HEK293T (cell line): ENCODE results near the gene UQCRQ.

Source experiments
- CTCF ChIA-PET: fragments of 350-600 bp; formaldehyde crosslinking; extraction: SDS; loops from one replicate; lab custom pipeline; 2021; ENCODE audit warnings: antibody characterized with exemption, inconsistent platforms; lab: Yijun Ruan, JAX
- POLR2A ChIA-PET: fragments of 350-600 bp; formaldehyde crosslinking; extraction: SDS; loops from one replicate; lab custom pipeline; 2020; ENCODE audit warnings: antibody characterized with exemption, inconsistent platforms; lab: Yijun Ruan, JAX
- DNase-seq: peaks from one replicate; pipeline ENCODE4 v3.0.0; 2012; ENCODE audit warnings: mixed read lengths; ENCODE audit errors: extremely low spot score
- ARNT ChIP-seq: fragments of 450-650 bp; IDR thresholded peaks from 2 replicates; pipeline ENCODE4 v1.6.1; 2017; ENCODE audit warnings: mild to moderate bottlenecking
- BHLHE40 ChIP-seq: fragments of 450-650 bp; IDR thresholded peaks from 2 replicates; pipeline ENCODE4 v1.6.1; 2016; ENCODE audit warnings: mild to moderate bottlenecking, moderate library complexity, borderline replicate concordance
- CTBP1 ChIP-seq: fragments of 450-650 bp; IDR thresholded peaks from 2 replicates; pipeline ENCODE4 v1.6.1; 2016; ENCODE audit warnings: borderline replicate concordance
- ELF4 ChIP-seq: fragments of 450-650 bp; IDR thresholded peaks from 2 replicates; pipeline ENCODE4 v1.6.1; 2017; ENCODE audit warnings: antibody characterized with exemption
- FOXA1 ChIP-seq: fragments of 450-650 bp; IDR thresholded peaks from 2 replicates; pipeline ENCODE4 v1.6.1; 2016; ENCODE audit warnings: mild to moderate bottlenecking
- FOXK2 ChIP-seq: fragments of 450-650 bp; IDR thresholded peaks from 2 replicates; pipeline ENCODE4 v1.6.1; 2016; ENCODE audit warnings: mild to moderate bottlenecking
- FOXM1 ChIP-seq: fragments of 450-650 bp; IDR thresholded peaks from 2 replicates; pipeline ENCODE4 v1.6.1; 2017; ENCODE audit warnings: mild to moderate bottlenecking, borderline replicate concordance
- HDGF ChIP-seq: fragments of 450-650 bp; IDR thresholded peaks from 2 replicates; pipeline ENCODE4 v1.6.1; 2017; ENCODE audit warnings: antibody characterized with exemption, borderline replicate concordance
- L3MBTL2 ChIP-seq: fragments of 450-650 bp; conservative IDR thresholded peaks from 2 replicates; pipeline ENCODE4 v1.6.1; 2016; ENCODE audit warnings: mild to moderate bottlenecking
- LEF1 ChIP-seq: fragments of 450-650 bp; IDR thresholded peaks from 2 replicates; pipeline ENCODE4 v1.6.1; 2017; ENCODE audit warnings: mild to moderate bottlenecking, borderline replicate concordance
- NFRKB ChIP-seq: fragments of 450-650 bp; IDR thresholded peaks from 2 replicates; pipeline ENCODE4 v1.6.1; 2016; ENCODE audit warnings: mild to moderate bottlenecking, moderate library complexity
- PKNOX1 ChIP-seq: fragments of 450-650 bp; IDR thresholded peaks from 2 replicates; pipeline ENCODE4 v1.6.1; 2016
- SP1 ChIP-seq: fragments of 450-650 bp; IDR thresholded peaks from 2 replicates; pipeline ENCODE4 v1.6.1; 2017
- SUZ12 ChIP-seq: fragments of 450-650 bp; IDR thresholded peaks from 2 replicates; pipeline ENCODE4 v1.6.1; 2016; ENCODE audit warnings: mild to moderate bottlenecking
- TARDBP ChIP-seq: fragments of 450-650 bp; IDR thresholded peaks from 2 replicates; pipeline ENCODE4 v1.6.1; 2016
- ZNF384 ChIP-seq: fragments of 450-650 bp; IDR thresholded peaks from 2 replicates; pipeline ENCODE4 v1.6.1; 2016

Gene UQCRQ

DNA sequence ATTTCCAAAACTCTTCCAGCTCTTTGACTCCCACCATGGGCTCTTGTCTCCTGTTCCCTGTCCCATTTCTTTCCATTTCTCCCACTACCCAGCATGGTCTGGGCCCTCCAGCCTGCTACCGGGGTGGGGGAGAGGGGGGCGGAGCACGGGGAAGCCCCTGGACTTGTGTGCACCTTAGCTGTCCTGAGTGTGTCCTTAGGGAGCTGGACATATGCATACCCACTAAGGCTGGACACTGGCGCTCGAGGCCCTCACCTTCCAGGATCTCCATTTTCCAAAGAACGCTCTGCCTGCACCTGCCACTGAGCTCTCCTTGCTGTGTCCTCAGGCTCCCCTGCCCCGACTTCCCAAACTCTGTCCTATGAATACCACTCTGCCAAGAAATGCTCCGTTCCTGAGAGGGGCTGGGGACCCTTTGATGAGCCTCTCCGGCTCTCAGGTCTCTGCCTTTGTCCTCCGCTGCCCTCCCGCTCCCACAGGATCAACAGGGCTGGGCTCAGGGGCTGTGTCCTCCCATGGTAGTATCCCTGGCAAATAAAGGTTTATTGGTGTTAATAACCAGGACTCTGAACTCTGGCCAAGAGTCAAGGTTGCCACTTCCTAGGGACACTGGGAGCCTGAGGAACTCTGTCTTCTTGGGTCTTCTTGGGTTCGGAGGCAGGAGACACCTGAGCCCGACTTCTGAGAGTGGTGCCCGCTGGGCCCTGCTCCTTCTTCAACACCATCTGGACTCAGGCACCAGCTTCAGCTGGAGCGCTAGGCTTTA is 35.2 kb upstream of the UQCRQ start:
- ChIA-PET POLR2A (interaction anchor here (1.0 to 4.2 kb wide), 9 partner anchors 11 to 93 kb away, joined by 3 to 29 read pairs (median 4); partner anchors contain the start of genes GDF9, KIF3A and UQCRQ), CTCF (interaction anchor here (4.5 kb wide), 1 partner anchor 11 kb away, joined by 21 read pairs; no protein-coding TSS in a partner anchor)
- DNase-seq: no peak
- TF ChIP-seq FOXK2 (no peak), SP1 (no peak), HDGF (no peak), ELF4 (no peak), LEF1 (no peak), ARNT (no peak)

GRCh38 chr5:132832612-132833011 is 33.8 kb upstream of the UQCRQ start:
- no peak for TF ChIP-seq FOXA1
- no peak for TF ChIP-seq ZNF384
- no peak for TF ChIP-seq HDGF
- no peak for TF ChIP-seq FOXM1
- CTCF ChIA-PET: interaction anchor here (4.5 kb wide), 1 partner anchor 12 kb away, joined by 21 read pairs; no protein-coding TSS in a partner anchor
- DNase-seq: no peak
- POLR2A ChIA-PET: interaction anchor here (0.8 to 4.2 kb wide), 3 partner anchors 12 to 35 kb away, joined by 3 to 29 read pairs (median 22); partner anchors contain the start of genes GDF9 and UQCRQ

- ChIA-PET CTCF (interaction anchor here (2.5 kb wide), 1 partner anchor 14 kb away, joined by 12 read pairs; no protein-coding TSS in a partner anchor), POLR2A (interaction anchor here (1.2 to 2.2 kb wide), 3 partner anchors 31 to 218 kb away, joined by 3 to 13 read pairs (median 4); partner anchors contain the start of genes GDF9, HSPA4, KIF3A and UQCRQ)
- no peak for TF ChIP-seq SP1
- no peak for TF ChIP-seq FOXM1
- no peak for TF ChIP-seq HDGF
- TF ChIP-seq TARDBP: no peak
- TF ChIP-seq ZNF384: no peak
- no peak for TF ChIP-seq CTBP1
- no peak for TF ChIP-seq L3MBTL2
- no peak for TF ChIP-seq ELF4
- TF ChIP-seq PKNOX1: no peak
- TF ChIP-seq NFRKB: no peak
- no peak for TF ChIP-seq BHLHE40
- no peak for TF ChIP-seq FOXK2
- TF ChIP-seq FOXA1: no peak
- no peak for DNase-seq
These were observed 32.4 kb upstream of the UQCRQ start for GRCh38 chr5:132834057-132834456.

GRCh38 chr5:132836852-132837251 is 29.6 kb upstream of the UQCRQ start:
- TF ChIP-seq L3MBTL2 (no peak), SUZ12 (no peak), SP1 (no peak), PKNOX1 (no peak), FOXM1 (no peak), FOXK2 (no peak)
- POLR2A ChIA-PET: no interaction called here
- CTCF ChIA-PET: no interaction called here
- DNase-seq: no peak

DNA sequence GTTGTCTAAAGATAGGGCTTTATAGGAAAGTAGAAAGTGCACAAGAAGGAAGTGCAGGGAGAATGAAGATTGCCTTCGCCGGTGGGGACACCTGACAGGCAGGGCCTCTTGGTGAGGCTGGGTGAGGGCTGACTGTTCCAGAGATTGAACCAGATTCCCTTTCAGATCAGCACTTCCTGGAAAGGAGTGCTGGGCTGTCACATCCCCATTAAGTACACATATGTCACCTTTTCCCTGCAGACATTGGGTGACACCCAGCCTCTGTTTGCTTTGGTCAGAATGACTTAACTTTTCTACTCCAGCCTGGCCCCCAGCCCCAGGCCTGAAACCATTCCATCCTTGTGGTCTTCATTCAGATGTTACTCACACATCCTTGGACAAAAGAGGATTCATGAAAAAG is 28.6 kb upstream of the UQCRQ start:
- DNase-seq: no peak
- TF ChIP-seq PKNOX1 (0 out of 2 replicates have a peak, but pooled peaks have one; percentile 20), ARNT (no peak), L3MBTL2 (no peak)
- POLR2A ChIA-PET: no interaction called here
- CTCF ChIA-PET: no interaction called here

DNA sequence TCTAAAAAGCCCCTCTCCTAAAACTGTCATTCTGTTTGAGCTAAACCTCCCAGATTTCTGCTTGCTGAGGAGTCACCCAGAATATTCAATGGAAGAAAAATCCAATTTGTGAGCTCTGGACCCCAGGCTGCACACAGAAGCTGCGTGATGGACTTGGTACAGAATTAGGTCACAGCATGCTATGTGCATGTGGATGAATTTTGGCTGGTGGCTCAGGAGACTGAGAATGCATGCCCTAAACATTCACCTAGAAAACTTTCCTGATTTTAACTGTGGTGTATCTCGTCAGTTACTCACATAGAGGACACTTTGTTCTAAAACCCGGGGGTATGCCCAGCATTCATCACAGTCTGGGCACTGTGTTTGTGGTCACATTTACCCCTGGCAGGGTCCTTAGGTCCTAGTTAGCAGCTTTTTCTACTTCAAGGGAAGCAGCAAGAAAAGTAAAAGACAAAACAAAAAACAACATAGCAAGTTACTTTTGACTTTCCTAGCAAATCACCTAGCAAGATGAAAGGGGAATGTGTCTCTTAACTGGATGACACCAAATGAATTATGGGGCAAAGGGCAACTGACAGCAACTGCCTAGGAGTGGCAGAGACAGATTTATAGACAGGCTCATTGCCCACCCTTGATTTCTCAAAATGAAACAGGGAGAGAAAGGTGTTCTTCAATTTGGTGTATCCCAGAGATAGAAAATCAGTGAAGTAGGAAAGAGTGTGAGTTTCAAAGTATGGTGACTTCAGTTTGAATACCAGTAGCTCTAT is 27.7 kb upstream of the UQCRQ start:
- CTCF ChIA-PET: interaction anchor here (0.9 kb wide), 1 partner anchor 18 kb away, joined by 3 read pairs; no protein-coding TSS in a partner anchor
- POLR2A ChIA-PET: interaction anchor here (0.8 kb wide), 1 partner anchor 28 kb away, joined by 4 read pairs; the partner anchor contains the start of gene UQCRQ
- no peak for DNase-seq
- no peak for TF ChIP-seq LEF1
- TF ChIP-seq ARNT: no peak
- no peak for TF ChIP-seq L3MBTL2
- no peak for TF ChIP-seq FOXA1
- TF ChIP-seq FOXM1: no peak
- no peak for TF ChIP-seq HDGF
- no peak for TF ChIP-seq BHLHE40
- no peak for TF ChIP-seq SP1
- TF ChIP-seq FOXK2: no peak
- TF ChIP-seq NFRKB: no peak
- no peak for TF ChIP-seq PKNOX1
- no peak for TF ChIP-seq TARDBP
- TF ChIP-seq ZNF384: no peak
- TF ChIP-seq SUZ12: no peak
- TF ChIP-seq CTBP1: no peak
- TF ChIP-seq ELF4: no peak
